Breast epithelium (tissue), 3 donors: Measurements from ENCODE around the gene TGFBR3.

ENCODE experiments used
- CTCF ChIP-seq, 3 donors: fragments of 450-650 bp; IDR thresholded peaks; one replicate each; pipeline ENCODE4 v1.5.1; 2016 to 2017; ENCODE audit warnings: antibody characterized with exemption in 3 of 3, mild to moderate bottlenecking in 3 of 3, moderate library complexity in 3 of 3
- POLR2A ChIP-seq: fragments of 450-650 bp; IDR thresholded peaks from one replicate; pipeline ENCODE4 v1.6.1; 2016; ENCODE audit warnings: antibody characterized with exemption, mild to moderate bottlenecking, moderate library complexity

- TF ChIP-seq CTCF (IDR thresholded peaks at IDR 0.05) = no peak
- TF ChIP-seq POLR2A = no peak
Measured at GRCh38 chr1:91753878-91754277, 132.1 kb downstream of the TGFBR3 start.
